Panc1 (cell line): ENCODE results near the gene BAIAP2L2. TPM values are rescaled to one million over a fixed set of nuclear protein-coding genes. Genes with fewer than 3 reads are reported as not detected.

ENCODE experiments used
- ATAC-seq: fragments of 200-7000 bp; cut with Tn5 transposase; 2 replicates; pipeline ENCODE4 v1.9.1; 2020; ENCODE audit warnings: mild to moderate bottlenecking, moderate library complexity
- BruUV-seq: library from RNA; stranded (reverse); fragments of 400-500 nt; replicated peaks from 2 replicates; lab custom pipeline; 2021; lab: Mats Ljungman, UMichigan
- CTCF ChIA-PET: fragments of 300-600 bp; sonication (Branson Sonifier 250); formaldehyde crosslinking; loops from one replicate; lab custom pipeline; 2022; ENCODE audit warnings: antibody characterized with exemption; lab: Charles Lee
- POLR2A ChIA-PET: fragments of 300-600 bp; sonication (Branson Sonifier 250); formaldehyde crosslinking; loops from one replicate; lab custom pipeline; 2022; ENCODE audit warnings: antibody characterized with exemption; lab: Charles Lee
- DNase-seq: peaks from one replicate; pipeline ENCODE4 v3.0.0-alpha.2; 2010; ENCODE audit warnings: low read depth, low spot score
- H3K27ac ChIP-seq: 2 replicates; pipeline ENCODE4 v1.5.1; 2011; ENCODE audit warnings: mild to moderate bottlenecking, low read length, inconsistent platforms
- H3K27me3 ChIP-seq: fragments of 200-500 bp; sonication (Bioruptor generic); 2 replicates; pipeline ENCODE4 v1.6.0; 2014; ENCODE audit warnings: low read length, inconsistent platforms; ENCODE audit not compliant: control insufficient read depth, insufficient read depth
- H3K36me3 ChIP-seq: fragments of 200-500 bp; sonication (Bioruptor generic); 2 replicates; pipeline ENCODE4 v1.5.1; 2014; ENCODE audit warnings: inconsistent platforms, mild to moderate bottlenecking, low read length, moderate library complexity; ENCODE audit not compliant: control insufficient read depth, insufficient read depth
- H3K4me1 ChIP-seq: 2 replicates; pipeline ENCODE4 v1.5.1; 2011; ENCODE audit warnings: inconsistent platforms, mild to moderate bottlenecking, low read length, moderate library complexity; ENCODE audit not compliant: control insufficient read depth, insufficient read depth
- H3K4me3 ChIP-seq, 2 experiments: 2 replicates each; pipeline ENCODE4 v1.5.1; 2011 to 2012; ENCODE audit warnings: low read depth in 2 of 2, low read length in 2 of 2, mild to moderate bottlenecking in 2 of 2, inconsistent platforms in 1 of 2, moderate library complexity in 1 of 2
- H3K9me3 ChIP-seq: fragments of 200-500 bp; sonication (Bioruptor generic); 2 replicates; pipeline ENCODE4 v1.5.1; 2014; ENCODE audit warnings: low read depth, mild to moderate bottlenecking, inconsistent platforms, low read length, moderate library complexity; ENCODE audit not compliant: control insufficient read depth, insufficient read depth
- CTCF ChIP-seq: fragments of 450-650 bp; IDR thresholded peaks from 2 replicates; pipeline ENCODE4 v1.5.1; 2017; ENCODE audit warnings: mild to moderate bottlenecking
- POLR2AphosphoS5 ChIP-seq: IDR thresholded peaks from 2 replicates; pipeline ENCODE4 v1.6.1; 2012; ENCODE audit warnings: mild to moderate bottlenecking, low read depth, low read length, moderate library complexity
- REST ChIP-seq, 2 experiments: IDR thresholded peaks; 2 replicates each; pipeline ENCODE4 v1.6.1; 2011 to 2012; ENCODE audit warnings: low read depth in 2 of 2, control low read depth in 1 of 2, low read length in 1 of 2, mild to moderate bottlenecking in 1 of 2, moderate library complexity in 1 of 2; ENCODE audit not compliant: insufficient read depth in 1 of 2
- SIN3A ChIP-seq: IDR thresholded peaks from 2 replicates; pipeline ENCODE4 v1.6.1; 2012; ENCODE audit warnings: low read depth, mild to moderate bottlenecking, low read length, moderate library complexity, borderline replicate concordance; ENCODE audit not compliant: insufficient read depth
- TCF7L2 ChIP-seq: IDR thresholded peaks from 2 replicates; pipeline ENCODE4 v1.6.1; 2011; ENCODE audit warnings: mild to moderate bottlenecking, low read depth, low read length, inconsistent platforms
- in situ Hi-C: cut with HindIII; loops from 2 replicates; pipeline ENCODE4 v1.10.0; 2016; ENCODE audit warnings: low sequenced_read_pairs, low pct_unique_long_range_greater_than_20kb
- intact Hi-C: fragments of 100-400 bp; cut with micrococcal nuclease; formaldehyde crosslinking; loops from one replicate; pipeline ENCODE4 v1.10.0; 2022; ENCODE audit not compliant: unreplicated experiment
- total RNA-seq: library from RNA; stranded (reverse); gene quantifications from one replicate; pipeline ENCODE4 v1.2.1, GENCODE V29; 2021; ENCODE audit not compliant: unreplicated experiment

The BAIAP2L2 gene
- total RNA-seq, 1 experiment from 2014 or later, result 0.18 TPM

DNA sequence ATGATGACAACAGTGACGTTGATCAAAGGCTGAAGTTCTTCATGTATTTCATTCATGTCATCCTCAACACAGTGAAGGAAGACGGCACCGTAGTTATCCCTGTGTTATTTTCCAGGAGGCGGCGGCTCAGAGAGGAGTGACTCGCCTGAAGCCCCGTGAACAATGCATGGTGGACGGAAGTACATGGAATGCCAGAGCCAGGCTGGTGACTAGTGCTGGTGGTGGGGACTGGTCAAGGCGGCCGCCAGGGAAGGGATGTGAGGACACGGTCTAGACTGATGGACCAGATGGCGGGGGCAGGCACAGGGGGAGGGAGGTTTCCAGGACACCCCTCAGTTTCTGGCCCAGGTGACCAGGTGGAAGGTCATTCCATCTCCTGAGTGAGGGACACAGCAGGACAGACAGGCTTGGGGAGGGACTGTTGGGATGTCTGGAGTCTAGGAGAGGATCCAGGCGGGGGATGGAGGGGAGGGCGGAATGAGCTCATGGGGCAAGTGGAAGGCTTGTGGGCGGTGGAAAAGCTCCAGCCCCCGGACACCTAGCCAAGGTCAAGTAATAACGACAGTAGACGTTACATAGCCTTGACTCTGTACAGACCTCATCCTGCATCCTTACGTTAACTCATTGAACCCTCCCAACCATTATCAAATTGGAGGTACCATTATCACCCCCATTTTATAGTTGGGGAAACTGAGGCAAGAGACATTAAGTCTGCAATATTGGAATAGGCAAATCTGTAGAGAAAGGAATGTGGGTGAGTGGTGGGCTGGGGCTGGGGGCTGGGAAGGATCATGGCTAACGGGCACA lies 69.3 kb downstream of the BAIAP2L2 start:
- Histone ChIP-seq H3K27ac (no peak overlapping the region), H3K4me3 (no peak overlapping the region), H3K4me1 (no peaks in the 10 kb centered on the region; the same call in none of the 2 replicates), H3K27me3 (no peaks in the 10 kb centered on the region), H3K9me3 (no peaks in the 10 kb centered on the region), H3K36me3 (no peaks in the 10 kb centered on the region)
- TF ChIP-seq TCF7L2, result no peak
- no peak for TF ChIP-seq REST (IDR thresholded peaks at IDR 0.05; ENCODE audit: insufficient read depth in 1 of 2, low read depth in 2 of 2, low read length in 1 of 2)
- TF ChIP-seq POLR2AphosphoS5, result no peak
- TF ChIP-seq SIN3A, result no peak
- no peak for TF ChIP-seq CTCF
- intact Hi-C loops, result no loop called here
- no peak for ATAC-seq
- DNase-seq, result no peak
- ChIA-PET POLR2A (no interaction called here), CTCF (no interaction called here)
- in situ Hi-C loops, result no loop called here
- BruUV-seq, result no TSS peak

- Histone ChIP-seq H3K9me3 (no peaks in the 10 kb centered on the region), H3K27me3 (no peaks in the 10 kb centered on the region), H3K27ac (no peak overlapping the region), H3K4me3 (no peak overlapping the region), H3K36me3 (no peaks in the 10 kb centered on the region), H3K4me1 (peaks cover 8% of the 10 kb centered on the region)
- no TSS peak for BruUV-seq
- TF ChIP-seq CTCF, result no peak
- no peak for TF ChIP-seq REST (IDR thresholded peaks at IDR 0.05; ENCODE audit: insufficient read depth in 1 of 2, low read depth in 2 of 2, low read length in 1 of 2)
- no peak for TF ChIP-seq SIN3A
- TF ChIP-seq POLR2AphosphoS5, result no peak
- TF ChIP-seq TCF7L2, result no peak
- DNase-seq (no peak), ATAC-seq (no peak)
- CTCF ChIA-PET, result no interaction called here
- POLR2A ChIA-PET, result no interaction called here
- intact Hi-C loops, result no loop called here
- in situ Hi-C loops, result no loop called here
These were observed 71.3 kb downstream of the BAIAP2L2 start for GRCh38 chr22:38038890-38039812.
